Measurements from ENCODE around the gene ARL3. TPM values are rescaled to one million over a fixed set of nuclear protein-coding genes. Genes with fewer than 3 reads are reported as not detected.

ARL3 gene
- total RNA-seq, 1 experiment from 2014 or later: 13.3 TPM

DNA sequence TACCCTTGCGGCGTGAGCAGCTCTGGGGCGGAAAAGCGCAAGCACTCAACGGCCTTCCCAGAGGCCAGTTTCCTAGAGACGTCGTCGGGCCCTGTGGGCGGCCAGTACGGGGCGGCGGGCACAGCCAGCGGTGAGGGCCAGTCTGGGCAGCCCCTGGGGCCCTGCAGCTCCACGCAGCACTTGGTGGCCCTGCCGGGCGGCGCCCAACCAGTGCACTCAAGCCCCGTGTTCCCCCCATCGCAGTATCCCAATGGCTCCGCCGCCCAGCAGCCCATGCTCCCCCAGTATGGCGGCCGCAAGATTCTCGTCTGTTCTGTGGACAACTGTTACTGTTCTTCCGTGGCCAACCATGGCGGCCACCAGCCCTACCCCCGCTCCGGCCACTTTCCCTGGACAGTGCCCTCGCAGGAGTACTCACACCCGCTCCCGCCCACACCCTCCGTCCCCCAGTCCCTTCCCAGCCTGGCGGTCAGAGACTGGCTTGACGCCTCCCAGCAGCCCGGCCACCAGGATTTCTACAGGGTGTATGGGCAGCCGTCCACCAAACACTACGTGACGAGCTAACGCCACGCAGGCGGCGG lies 57.3 kb downstream of the ARL3 start (continued):
- no peak for TF ChIP-seq NFYB (CRISPR knock-in tag; conservative IDR thresholded peaks at IDR 0.05; ENCODE audit: low read depth)
- no peak for TF ChIP-seq ZNF263 (CRISPR knock-in tag; IDR thresholded peaks at IDR 0.05; ENCODE audit: low read depth)
- no peak for TF ChIP-seq ATF1 (CRISPR knock-in tag; IDR thresholded peaks at IDR 0.05)
- TF ChIP-seq CDX4 (CRISPR knock-in tag; IDR thresholded peaks at IDR 0.05; ENCODE audit: borderline replicate concordance): no peak

GRCh38 chr10:102656026-102656425 lies 58.2 kb downstream of the ARL3 start:
- TF ChIP-seq NR2C2 (CRISPR knock-in tag; IDR thresholded peaks at IDR 0.05): no peak
- no peak for TF ChIP-seq ZBTB21 (CRISPR knock-in tag; IDR thresholded peaks at IDR 0.05; ENCODE audit: borderline replicate concordance)
- no peak for TF ChIP-seq HMGXB4 (CRISPR knock-in tag; IDR thresholded peaks at IDR 0.05)
- no peak for TF ChIP-seq CREM (CRISPR knock-in tag; IDR thresholded peaks at IDR 0.05)
- no peak for TF ChIP-seq FOXK1 (CRISPR knock-in tag; IDR thresholded peaks at IDR 0.05)
- no peak for TF ChIP-seq GRHL2 (CRISPR knock-in tag; IDR thresholded peaks at IDR 0.05; ENCODE audit: insufficient replicate concordance, severe bottlenecking)
- TF ChIP-seq EMX1 (CRISPR knock-in tag; IDR thresholded peaks at IDR 0.05): no peak
- TF ChIP-seq NFYB (CRISPR knock-in tag; conservative IDR thresholded peaks at IDR 0.05; ENCODE audit: low read depth): no peak
- TF ChIP-seq JUN (CRISPR knock-in tag; IDR thresholded peaks at IDR 0.05): no peak
- no peak for TF ChIP-seq SOX15 (CRISPR knock-in tag; IDR thresholded peaks at IDR 0.05)
- no peak for TF ChIP-seq ZNF423 (CRISPR knock-in tag; IDR thresholded peaks at IDR 0.05)
- no peak for TF ChIP-seq MXD4 (CRISPR knock-in tag; IDR thresholded peaks at IDR 0.05; ENCODE audit: borderline replicate concordance)
- no peak for TF ChIP-seq RELA (CRISPR knock-in tag; IDR thresholded peaks at IDR 0.05; ENCODE audit: borderline replicate concordance)
- TF ChIP-seq TEAD4 (CRISPR knock-in tag; IDR thresholded peaks at IDR 0.05): no peak
- ChIA-PET CTCF (interaction anchor here (1.0 to 2.3 kb wide), 3 partner anchors 14 to 23 kb away, joined by 3 to 10 read pairs (median 4); no protein-coding TSS in a partner anchor), POLR2A (no interaction called here)
- Mint-ChIP-seq H3K9me3 (no peaks in the 10 kb centered on the region), H3K4me3 (no peak overlapping the region), H3K27me3 (ENCODE audit: low read depth) (no peaks in the 10 kb centered on the region; the same call in 1 of the 2 replicates), H3K36me3 (peaks cover 28% of the 10 kb centered on the region), H3K27ac (no peak overlapping the region), H3K4me1 (peaks cover 17% of the 10 kb centered on the region)
- ATAC-seq (no peak), DNase-seq (ENCODE audit: low spot score) (no peak)

DNA sequence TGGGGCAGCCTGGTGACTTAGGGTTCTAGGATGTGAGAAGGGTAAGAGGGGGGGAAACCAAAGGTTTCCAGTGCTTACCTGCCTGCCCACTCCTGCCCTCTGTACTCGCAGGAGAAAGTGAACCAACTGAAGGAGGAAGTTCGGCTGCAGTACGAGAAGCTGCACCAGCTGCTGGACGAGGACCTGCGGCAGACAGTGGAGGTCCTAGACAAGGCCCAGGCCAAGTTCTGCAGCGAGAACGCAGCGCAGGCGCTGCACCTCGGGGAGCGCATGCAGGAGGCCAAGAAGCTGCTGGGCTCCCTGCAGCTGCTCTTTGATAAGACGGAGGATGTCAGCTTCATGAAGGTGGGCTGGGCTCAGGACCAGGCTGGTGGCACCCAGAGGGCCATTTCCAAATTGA lies 59.2 kb downstream of the ARL3 start:
- Mint-ChIP-seq H3K27me3 (ENCODE audit: low read depth) (no peaks in the 10 kb centered on the region; the same call in 1 of the 2 replicates), H3K4me3 (no peak overlapping the region), H3K36me3 (peaks cover 28% of the 10 kb centered on the region), H3K9me3 (no peaks in the 10 kb centered on the region), H3K4me1 (peaks cover 23% of the 10 kb centered on the region), H3K27ac (no peak overlapping the region)
- TF ChIP-seq, protein P1, sequence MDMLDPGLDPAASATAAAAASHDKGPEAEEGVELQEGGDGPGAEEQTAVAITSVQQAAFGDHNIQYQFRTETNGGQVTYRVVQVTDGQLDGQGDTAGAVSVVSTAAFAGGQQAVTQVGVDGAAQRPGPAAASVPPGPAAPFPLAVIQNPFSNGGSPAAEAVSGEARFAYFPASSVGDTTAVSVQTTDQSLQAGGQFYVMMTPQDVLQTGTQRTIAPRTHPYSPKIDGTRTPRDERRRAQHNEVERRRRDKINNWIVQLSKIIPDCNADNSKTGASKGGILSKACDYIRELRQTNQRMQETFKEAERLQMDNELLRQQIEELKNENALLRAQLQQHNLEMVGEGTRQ (CRISPR knock-in tag; IDR thresholded peaks at IDR 0.05): no peak
- TF ChIP-seq TP53 (CRISPR knock-in tag; IDR thresholded peaks at IDR 0.05): no peak
- ChIA-PET CTCF (interaction anchor here (0.5 to 2.3 kb wide), 2 partner anchors 24 to 69 kb away, joined by 4 to 10 read pairs; no protein-coding TSS in a partner anchor), POLR2A (no interaction called here)
- no peak for ATAC-seq
- no peak for DNase-seq (ENCODE audit: low spot score)

Data from WTC11 (cell line).